SK-N-MC (cell line): ENCODE measurements around the gene LIN28A.
"Not testable (repeated sequence)": the region's sequence is repeated elsewhere in the genome, so short reads cannot be mapped to it uniquely, and the experiment has no call there.

Source experiments
- DNase-seq: peaks from one replicate; pipeline ENCODE4 v3.0.0-alpha.2; 2011; ENCODE audit warnings: low read depth, low spot score
- H3K27ac ChIP-seq: fragments of 200-600 bp; sonication (generic); 2 replicates; pipeline ENCODE4 v1.5.1; 2016; ENCODE audit warnings: mixed run types
- H3K36me3 ChIP-seq: fragments of 200-600 bp; sonication (generic); 2 replicates; pipeline ENCODE4 v1.6.1; 2017; ENCODE audit warnings: antibody characterized with exemption, low read length, mixed read lengths; ENCODE audit not compliant: insufficient read depth
- H3K4me3 ChIP-seq: fragments of 200-600 bp; sonication (generic); 2 replicates; pipeline ENCODE4 v1.5.1; 2016
- H3K9ac ChIP-seq: fragments of 200-600 bp; sonication (generic); 2 replicates; pipeline ENCODE4 v1.8.0; 2017; ENCODE audit warnings: mixed run types, mixed read lengths; ENCODE audit not compliant: insufficient read length
- H3K9me3 ChIP-seq: fragments of 200-600 bp; sonication (generic); 2 replicates; pipeline ENCODE4 v1.6.1; 2017; ENCODE audit warnings: low read depth, mild to moderate bottlenecking, antibody characterized with exemption, low read length, moderate library complexity, mixed read lengths
- EZH2 ChIP-seq: fragments of 200-600 bp; sonication (generic); IDR thresholded peaks from one replicate; pipeline ENCODE4 v1.6.1; 2017; ENCODE audit warnings: antibody characterized with exemption
- FOXP2 ChIP-seq: optimal IDR thresholded peaks from 2 replicates; pipeline ENCODE3; 2011; ENCODE audit warnings: mild to moderate bottlenecking, moderate library complexity; ENCODE audit not compliant: insufficient read depth; ENCODE audit errors: extremely low read length, control extremely low read depth
- POLR2AphosphoS5 ChIP-seq: IDR thresholded peaks from 2 replicates; pipeline ENCODE4 v1.6.1; 2012; ENCODE audit warnings: mild to moderate bottlenecking, low read depth, low read length, borderline replicate concordance

Gene LIN28A

GRCh38 chr1:26384076-26384475 is 26.5 kb upstream of the LIN28A start:
- no peak for DNase-seq
- TF ChIP-seq FOXP2, result no peak
- no peak for TF ChIP-seq EZH2
- no peak for TF ChIP-seq POLR2AphosphoS5
- no peaks in the 10 kb centered on the region for H3K9me3 ChIP-seq
- no peak overlapping the region for H3K9ac ChIP-seq
- H3K4me3 ChIP-seq, result no peak overlapping the region
- H3K36me3 ChIP-seq, result no peaks in the 10 kb centered on the region
- H3K27ac ChIP-seq, result no peak overlapping the region

- H3K4me3 ChIP-seq, H3K27ac ChIP-seq, H3K9ac ChIP-seq, H3K9me3 ChIP-seq, DNase-seq, H3K36me3 ChIP-seq: not testable (repeated sequence)
Measured at GRCh38 chr1:26385063-26385462, 25.6 kb upstream of the LIN28A start.

- no peak overlapping the region for H3K4me3 ChIP-seq
- H3K9me3 ChIP-seq, result no peaks in the 10 kb centered on the region
- H3K36me3 ChIP-seq, result no peaks in the 10 kb centered on the region
- DNase-seq, result no peak
- H3K27ac ChIP-seq, result no peak overlapping the region
- TF ChIP-seq FOXP2, result no peak
- no peak for TF ChIP-seq POLR2AphosphoS5
- TF ChIP-seq EZH2, result no peak
- no peak overlapping the region for H3K9ac ChIP-seq
Measured at GRCh38 chr1:26387447-26387846, 23.2 kb upstream of the LIN28A start.

- TF ChIP-seq FOXP2 (no peak), EZH2 (no peak), POLR2AphosphoS5 (no peak)
- DNase-seq, result no peak
- Histone ChIP-seq H3K27ac (no peak overlapping the region), H3K4me3 (no peak overlapping the region), H3K36me3 (no peaks in the 10 kb centered on the region), H3K9me3 (no peaks in the 10 kb centered on the region), H3K9ac (no peak overlapping the region)
Measured at GRCh38 chr1:26388791-26389445, 21.7 kb upstream of the LIN28A start.

- Histone ChIP-seq H3K9ac (no peak overlapping the region), H3K27ac (no peak overlapping the region), H3K36me3 (no peaks in the 10 kb centered on the region), H3K4me3 (no peak overlapping the region), H3K9me3 (no peaks in the 10 kb centered on the region)
- DNase-seq, result no peak
- TF ChIP-seq FOXP2 (no peak), POLR2AphosphoS5 (no peak), EZH2 (no peak)
Measured at GRCh38 chr1:26389604-26390247, 20.9 kb upstream of the LIN28A start.

GRCh38 chr1:26391450-26391849 is 19.2 kb upstream of the LIN28A start:
- Histone ChIP-seq H3K27ac (no peak overlapping the region), H3K9me3 (no peaks in the 10 kb centered on the region), H3K36me3 (no peaks in the 10 kb centered on the region), H3K9ac (no peak overlapping the region), H3K4me3 (no peak overlapping the region)
- DNase-seq, result no peak
- TF ChIP-seq FOXP2 (no peak), POLR2AphosphoS5 (no peak), EZH2 (no peak)

- TF ChIP-seq EZH2 (no peak), FOXP2 (no peak), POLR2AphosphoS5 (no peak)
- no peaks in the 10 kb centered on the region for H3K36me3 ChIP-seq
- H3K27ac ChIP-seq, result no peak overlapping the region
- H3K9ac ChIP-seq, result no peak overlapping the region
- no peaks in the 10 kb centered on the region for H3K9me3 ChIP-seq
- DNase-seq, result no peak
- no peak overlapping the region for H3K4me3 ChIP-seq
Measured at GRCh38 chr1:26395754-26396153, 14.9 kb upstream of the LIN28A start.

GRCh38 chr1:26399034-26399433 is 11.6 kb upstream of the LIN28A start:
- no peak overlapping the region for H3K4me3 ChIP-seq
- DNase-seq, result no peak
- H3K9ac ChIP-seq, result no peak overlapping the region
- no peak overlapping the region for H3K27ac ChIP-seq
- no peaks in the 10 kb centered on the region for H3K9me3 ChIP-seq
- TF ChIP-seq POLR2AphosphoS5, result no peak
- no peak for TF ChIP-seq EZH2
- no peak for TF ChIP-seq FOXP2
- no peaks in the 10 kb centered on the region for H3K36me3 ChIP-seq

GRCh38 chr1:26401891-26402290 is 8.7 kb upstream of the LIN28A start:
- no peak overlapping the region for H3K4me3 ChIP-seq
- no peak overlapping the region for H3K9ac ChIP-seq
- DNase-seq, result no peak
- TF ChIP-seq FOXP2, result no peak
- TF ChIP-seq POLR2AphosphoS5, result no peak
- no peak for TF ChIP-seq EZH2
- H3K9me3 ChIP-seq, result no peaks in the 10 kb centered on the region
- H3K27ac ChIP-seq, result no peak overlapping the region
- no peaks in the 10 kb centered on the region for H3K36me3 ChIP-seq
